ENCODE data around the gene ARVCF. TPM values are rescaled to one million over a fixed set of nuclear protein-coding genes. Genes with fewer than 3 reads are reported as not detected.

The ARVCF gene
- total RNA-seq, 1 experiment from 2014 or later = 15.6 TPM

DNA sequence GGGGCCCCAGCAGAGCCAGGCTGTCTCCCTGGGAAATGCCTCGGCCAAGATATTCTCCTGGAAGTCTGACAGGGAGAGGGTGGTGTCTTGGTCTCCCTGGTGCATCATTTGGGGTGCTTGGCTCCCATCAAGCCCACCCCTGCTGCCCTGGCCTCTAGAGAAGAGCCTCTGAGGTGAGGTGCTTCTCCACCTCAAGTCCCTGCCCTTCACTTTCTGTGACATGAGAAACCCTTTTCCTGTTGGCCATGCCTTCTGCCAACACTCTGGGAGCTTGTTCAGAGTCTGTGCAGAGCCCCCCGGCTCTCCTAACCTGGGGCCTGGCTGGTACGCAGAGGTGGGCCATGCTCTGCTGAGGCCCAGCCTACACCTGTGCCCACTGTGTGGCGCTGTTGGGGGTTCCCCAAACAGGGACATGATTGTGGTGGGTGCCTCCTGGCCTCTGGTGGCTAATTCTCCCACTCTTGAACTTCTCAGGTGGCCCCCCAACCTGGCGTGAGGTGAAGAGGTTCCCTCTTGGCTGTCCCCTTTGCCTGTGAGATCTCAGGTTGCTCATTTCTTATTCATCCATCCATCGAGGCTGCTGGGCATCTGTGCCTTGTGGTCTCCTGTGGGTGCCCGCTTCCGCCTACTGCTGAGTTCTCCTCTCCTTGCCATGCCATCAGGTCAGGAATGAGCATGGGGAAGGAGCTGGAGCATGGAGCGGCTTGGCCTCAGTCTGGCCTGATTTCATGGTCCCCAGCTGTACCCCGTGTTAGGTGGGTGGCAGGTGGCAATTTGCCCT lies 44.3 kb upstream of the ARVCF start:
- H4K20me1 ChIP-seq (ENCODE audit: insufficient read depth) = no peaks in the 10 kb centered on the region
- H3K27me3 ChIP-seq (ENCODE audit: insufficient read depth, low read depth) = no peaks in the 10 kb centered on the region
- no peak overlapping the region for H2AFZ ChIP-seq
- H3K4me2 ChIP-seq = no peak overlapping the region
- no peaks in the 10 kb centered on the region for H3K4me1 ChIP-seq (replicated peaks; ENCODE audit: insufficient read depth)
- no TSS peak for BruUV-seq (replicated peaks)
- no peaks in the 10 kb centered on the region for H3K79me2 ChIP-seq (ENCODE audit: low read depth)
- H3K4me3 ChIP-seq = no peak overlapping the region
- ChIA-PET CTCF (no interaction called here), POLR2A (ENCODE audit: unreplicated experiment) (no interaction called here)
- no peak overlapping the region for H3K27ac ChIP-seq
- H3K36me3 ChIP-seq (ENCODE audit: low read depth) = no peaks in the 10 kb centered on the region
- no peaks in the 10 kb centered on the region for H3F3A ChIP-seq (ENCODE audit: insufficient read depth, low read depth)
- TF ChIP-seq, protein P1, sequence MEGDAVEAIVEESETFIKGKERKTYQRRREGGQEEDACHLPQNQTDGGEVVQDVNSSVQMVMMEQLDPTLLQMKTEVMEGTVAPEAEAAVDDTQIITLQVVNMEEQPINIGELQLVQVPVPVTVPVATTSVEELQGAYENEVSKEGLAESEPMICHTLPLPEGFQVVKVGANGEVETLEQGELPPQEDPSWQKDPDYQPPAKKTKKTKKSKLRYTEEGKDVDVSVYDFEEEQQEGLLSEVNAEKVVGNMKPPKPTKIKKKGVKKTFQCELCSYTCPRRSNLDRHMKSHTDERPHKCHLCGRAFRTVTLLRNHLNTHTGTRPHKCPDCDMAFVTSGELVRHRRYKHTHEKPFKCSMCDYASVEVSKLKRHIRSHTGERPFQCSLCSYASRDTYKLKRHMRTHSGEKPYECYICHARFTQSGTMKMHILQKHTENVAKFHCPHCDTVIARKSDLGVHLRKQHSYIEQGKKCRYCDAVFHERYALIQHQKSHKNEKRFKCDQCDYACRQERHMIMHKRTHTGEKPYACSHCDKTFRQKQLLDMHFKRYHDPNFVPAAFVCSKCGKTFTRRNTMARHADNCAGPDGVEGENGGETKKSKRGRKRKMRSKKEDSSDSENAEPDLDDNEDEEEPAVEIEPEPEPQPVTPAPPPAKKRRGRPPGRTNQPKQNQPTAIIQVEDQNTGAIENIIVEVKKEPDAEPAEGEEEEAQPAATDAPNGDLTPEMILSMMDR (conservative IDR thresholded peaks at IDR 0.05) = no peak
- no peak for TF ChIP-seq EZH2 (IDR thresholded peaks at IDR 0.05; ENCODE audit: low read depth)
- no peak for DNase-seq
- no peaks in the 10 kb centered on the region for H3K9me2 ChIP-seq (ENCODE audit: insufficient read depth)
- H3K9me3 ChIP-seq (ENCODE audit: insufficient read depth, low read depth) = no peaks in the 10 kb centered on the region
- intact Hi-C loops (cut with micrococcal nuclease; ENCODE audit: unreplicated experiment) = no loop called here

DNA sequence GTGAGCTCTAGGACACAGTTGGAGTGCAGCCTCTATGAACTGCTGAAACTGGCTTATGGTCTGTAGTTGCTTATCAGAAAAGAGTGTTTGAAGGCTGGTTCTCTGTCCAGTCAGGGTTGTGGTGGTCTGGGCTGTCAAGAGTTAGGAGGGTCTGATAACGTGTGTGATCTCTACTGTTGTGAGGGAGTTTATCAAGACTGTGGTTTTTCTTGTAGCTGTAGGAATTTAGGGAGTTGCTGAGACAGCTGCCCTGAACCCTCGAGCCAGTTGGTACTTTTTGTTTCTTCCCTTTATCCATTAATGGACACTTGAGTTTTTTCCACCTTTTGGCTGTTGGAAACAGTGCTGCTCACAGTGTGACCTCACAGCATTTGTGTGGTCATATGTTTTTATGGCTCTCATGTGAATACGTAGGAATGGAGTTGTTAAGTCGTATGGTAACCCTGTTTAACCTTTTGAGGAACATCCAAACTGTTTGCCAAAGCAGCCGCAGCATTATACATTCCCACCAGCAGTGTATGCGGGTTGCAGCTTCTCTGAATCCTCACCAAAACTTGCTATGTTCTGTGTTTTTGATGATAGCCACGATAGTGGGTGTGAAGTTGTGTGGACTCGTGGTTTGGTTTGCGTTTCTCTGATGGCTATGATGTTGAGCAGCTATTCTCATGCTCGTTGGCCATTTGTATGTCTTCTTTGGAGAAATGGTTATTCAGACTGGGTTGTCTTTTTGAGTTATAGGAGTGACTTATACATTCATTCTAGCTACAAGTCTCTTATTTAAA lies 42.6 kb upstream of the ARVCF start:
- no peak overlapping the region for H2AFZ ChIP-seq
- intact Hi-C loops (cut with micrococcal nuclease; ENCODE audit: unreplicated experiment) = no loop called here
- no peak for TF ChIP-seq EZH2 (IDR thresholded peaks at IDR 0.05; ENCODE audit: low read depth)
- TF ChIP-seq, protein P1 (conservative IDR thresholded peaks at IDR 0.05) = no peak
- H3K4me2 ChIP-seq = no peak overlapping the region
- H3K36me3 ChIP-seq (ENCODE audit: low read depth) = no peaks in the 10 kb centered on the region
- ChIA-PET CTCF (no interaction called here), POLR2A (ENCODE audit: unreplicated experiment) (no interaction called here)
- no peaks in the 10 kb centered on the region for H4K20me1 ChIP-seq (ENCODE audit: insufficient read depth)
- no peaks in the 10 kb centered on the region for H3K79me2 ChIP-seq (ENCODE audit: low read depth)
- H3K4me3 ChIP-seq = no peak overlapping the region
- no peaks in the 10 kb centered on the region for H3K9me2 ChIP-seq (ENCODE audit: insufficient read depth)
- H3K27me3 ChIP-seq (ENCODE audit: insufficient read depth, low read depth) = no peaks in the 10 kb centered on the region
- no TSS peak for BruUV-seq (replicated peaks)
- no peak for DNase-seq
- H3K9me3 ChIP-seq (ENCODE audit: insufficient read depth, low read depth) = no peaks in the 10 kb centered on the region
- no peak overlapping the region for H3K27ac ChIP-seq
- H3K4me1 ChIP-seq (replicated peaks; ENCODE audit: insufficient read depth) = no peaks in the 10 kb centered on the region
- H3F3A ChIP-seq (ENCODE audit: insufficient read depth, low read depth) = no peaks in the 10 kb centered on the region

DNA sequence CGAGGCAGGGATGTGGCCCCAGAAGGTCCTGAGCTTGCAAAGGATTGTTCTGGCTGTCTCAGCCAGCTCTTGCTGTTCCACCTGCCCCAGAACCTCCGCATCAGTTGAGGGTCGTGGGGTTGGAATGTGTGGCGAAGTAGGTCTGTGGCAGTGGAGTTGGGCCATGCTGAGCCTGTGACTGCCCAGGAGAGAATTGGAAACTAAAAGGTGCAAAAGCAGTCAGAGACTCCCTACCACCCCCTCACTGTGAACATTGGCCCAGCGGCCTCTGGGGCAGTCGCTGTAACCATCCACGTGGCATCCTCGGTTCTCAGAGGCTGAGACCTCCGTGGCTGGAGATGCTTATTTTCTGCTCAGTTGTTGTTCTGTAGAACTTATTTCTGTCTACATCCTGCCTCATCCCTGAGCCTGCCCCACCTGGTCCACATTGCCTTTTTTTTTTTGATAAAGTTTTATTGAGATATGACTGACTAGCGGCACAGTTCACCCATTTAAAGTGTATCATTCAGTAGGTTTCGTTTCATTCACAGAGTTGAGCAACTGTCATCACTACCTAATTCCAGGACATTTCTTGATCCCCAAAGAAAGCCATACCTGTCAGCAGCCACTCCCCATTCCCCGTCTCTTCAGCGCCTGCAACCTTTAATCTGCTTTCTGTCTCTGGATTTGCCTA lies 41.1 kb upstream of the ARVCF start:
- CTCF ChIA-PET = no interaction called here
- Histone ChIP-seq H3K79me2 (ENCODE audit: low read depth) (no peaks in the 10 kb centered on the region), H3K4me2 (no peak overlapping the region), H3K36me3 (ENCODE audit: low read depth) (no peaks in the 10 kb centered on the region), H2AFZ (no peak overlapping the region), H4K20me1 (ENCODE audit: insufficient read depth) (no peaks in the 10 kb centered on the region), H3K9me2 (ENCODE audit: insufficient read depth) (no peaks in the 10 kb centered on the region), H3K9me3 (ENCODE audit: insufficient read depth, low read depth) (no peaks in the 10 kb centered on the region), H3K27me3 (ENCODE audit: insufficient read depth, low read depth) (no peaks in the 10 kb centered on the region), H3K27ac (no peak overlapping the region), H3K4me1 (replicated peaks; ENCODE audit: insufficient read depth) (no peaks in the 10 kb centered on the region), H3F3A (ENCODE audit: insufficient read depth, low read depth) (no peaks in the 10 kb centered on the region), H3K4me3 (no peak overlapping the region)
- POLR2A ChIA-PET (ENCODE audit: unreplicated experiment) = interaction anchor here (0.6 kb wide), 1 partner anchor 36 kb away, joined by 3 read pairs; no protein-coding TSS in a partner anchor
- no peak for DNase-seq
- no TSS peak for BruUV-seq (replicated peaks)
- intact Hi-C loops (cut with micrococcal nuclease; ENCODE audit: unreplicated experiment) = no loop called here
- no peak for TF ChIP-seq EZH2 (IDR thresholded peaks at IDR 0.05; ENCODE audit: low read depth)
- TF ChIP-seq, protein P1 (conservative IDR thresholded peaks at IDR 0.05) = no peak
